Stomach (tissue), 9 donors: ENCODE results near the gene MAP3K12. TPM values are rescaled to one million over a fixed set of nuclear protein-coding genes. Genes with fewer than 3 reads are reported as not detected.

ENCODE experiments used
- DNase-seq, 2 donors: peaks; one replicate each; pipeline versions ENCODE4 v3.0.0 to v3.0.0-alpha.2; 2013 to 2019
- H3K27ac ChIP-seq, 5 donors: fragments of 200-600 bp in 4 of 5; sonication (generic) in 4 of 5; one replicate each; pipeline ENCODE4 v1.5.1; 2013 to 2019; ENCODE audit warnings: mild to moderate bottlenecking in 1 of 5, moderate library complexity in 1 of 5
- H3K27me3 ChIP-seq, 3 donors: fragments of 200-600 bp; sonication (generic); one replicate each; pipeline ENCODE4 v1.5.1; 2017 to 2019; ENCODE audit warnings: mixed run types in 1 of 3
- H3K36me3 ChIP-seq, 4 donors: fragments of 200-600 bp; sonication (generic); 1 replicate in 3 of 4; 2 replicates in 1 of 4; pipeline ENCODE4 v1.5.1; 2016 to 2019
- H3K4me1 ChIP-seq, 4 donors: fragments of 200-600 bp; sonication (generic); one replicate each; pipeline ENCODE4 v1.5.1; 2016 to 2019
- H3K4me3 ChIP-seq, 4 donors: fragments of 200-600 bp; sonication (generic) in 3 of 4; one replicate each; pipeline ENCODE4 v1.5.1; 2016 to 2019; ENCODE audit warnings: mild to moderate bottlenecking in 1 of 4
- H3K9me3 ChIP-seq, 4 donors: fragments of 200-600 bp; sonication (generic); one replicate each; pipeline ENCODE4 v1.5.1; 2016 to 2019
- EP300 ChIP-seq: sonication (generic); formaldehyde crosslinking; IDR thresholded peaks from one replicate; pipeline ENCODE4 v1.6.1; 2017; ENCODE audit warnings: antibody characterized with exemption
- POLR2A ChIP-seq, 4 donors: fragments of 450-650 bp; IDR thresholded peaks; one replicate each; pipeline ENCODE4 v1.6.1; 2016; ENCODE audit warnings: antibody characterized with exemption in 4 of 4, control low read depth in 2 of 4, mild to moderate bottlenecking in 1 of 4, moderate library complexity in 1 of 4
- POLR2AphosphoS5 ChIP-seq, 3 donors: sonication (generic); formaldehyde crosslinking; IDR thresholded peaks; one replicate each; pipeline ENCODE4 v1.6.1; 2016; ENCODE audit warnings: antibody characterized with exemption in 3 of 3
- WGBS, 5 donors: extraction: QIAGEN DNeasy Blood & Tissue Kit in 3 of 5; methylation state at CpG; one replicate each; pipeline versions ENCODE4 v1.1.5 to v1.1.7; 2013 to 2018; 5-methylcytosine and 5-hydroxymethylcytosine counted together
- intact Hi-C: fragments of 100-400 bp; cut with DNase I; formaldehyde crosslinking; loops from one replicate; pipeline ENCODE4 v1.15.1; 2023; ENCODE audit warnings: low total_unique reads
- polyA plus RNA-seq, 3 donors: library from polyadenylated mRNA; stranded (reverse); fragments of 200-250 nt; gene quantifications; one replicate each; pipeline ENCODE4 v1.2.3, GENCODE V29; 2013
- total RNA-seq, 5 donors: library from RNA; depleted of rRNA; stranded (reverse); fragments of >200 nt; gene quantifications; one replicate each; pipeline versions ENCODE4 v1.1.0 to v1.2.3, GENCODE V29; 2014 to 2016
- TF ChIP-seq, protein P1 (sequence below), 7 experiments: fragments of 450-650 bp in 4 of 7; fragments of 200-600 bp in 3 of 7; sonication (generic) in 3 of 7; IDR thresholded peaks; one replicate each; pipeline ENCODE4 v1.5.1; 2016 to 2019; ENCODE audit warnings: antibody characterized with exemption in 7 of 7, control low read depth in 2 of 7, mild to moderate bottlenecking in 1 of 7
- donor health status: healthy with polysubstance abuse.
- donor health status: Bipolar disorder and iron deficiency.
- donor health status: healthy.

MAP3K12 gene
- total and polyA plus RNA-seq, 8 donors = 5.4 to 279 (median 13.4) TPM

DNA sequence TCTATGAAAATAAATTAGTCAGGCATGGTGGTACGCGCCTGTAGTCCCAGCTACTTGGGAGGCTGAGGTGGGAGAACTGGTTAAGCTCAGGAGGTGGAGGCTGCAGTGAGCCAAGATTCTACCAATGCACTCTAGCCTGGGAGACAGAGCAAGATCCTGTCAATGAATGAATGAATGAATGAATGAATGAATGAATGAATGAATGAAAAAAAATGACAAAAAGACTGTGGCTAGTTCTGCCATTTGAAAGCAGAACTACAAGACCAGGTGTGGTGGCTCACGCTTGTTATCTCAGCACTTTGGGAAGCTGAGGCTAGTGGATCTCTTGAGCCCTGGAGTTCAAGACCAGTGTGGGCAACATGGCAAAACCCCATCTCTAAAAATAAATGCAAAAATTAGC is 40.3 kb upstream of the MAP3K12 start:
- no peak overlapping the region for H3K4me3 ChIP-seq
- TF ChIP-seq, protein P1, sequence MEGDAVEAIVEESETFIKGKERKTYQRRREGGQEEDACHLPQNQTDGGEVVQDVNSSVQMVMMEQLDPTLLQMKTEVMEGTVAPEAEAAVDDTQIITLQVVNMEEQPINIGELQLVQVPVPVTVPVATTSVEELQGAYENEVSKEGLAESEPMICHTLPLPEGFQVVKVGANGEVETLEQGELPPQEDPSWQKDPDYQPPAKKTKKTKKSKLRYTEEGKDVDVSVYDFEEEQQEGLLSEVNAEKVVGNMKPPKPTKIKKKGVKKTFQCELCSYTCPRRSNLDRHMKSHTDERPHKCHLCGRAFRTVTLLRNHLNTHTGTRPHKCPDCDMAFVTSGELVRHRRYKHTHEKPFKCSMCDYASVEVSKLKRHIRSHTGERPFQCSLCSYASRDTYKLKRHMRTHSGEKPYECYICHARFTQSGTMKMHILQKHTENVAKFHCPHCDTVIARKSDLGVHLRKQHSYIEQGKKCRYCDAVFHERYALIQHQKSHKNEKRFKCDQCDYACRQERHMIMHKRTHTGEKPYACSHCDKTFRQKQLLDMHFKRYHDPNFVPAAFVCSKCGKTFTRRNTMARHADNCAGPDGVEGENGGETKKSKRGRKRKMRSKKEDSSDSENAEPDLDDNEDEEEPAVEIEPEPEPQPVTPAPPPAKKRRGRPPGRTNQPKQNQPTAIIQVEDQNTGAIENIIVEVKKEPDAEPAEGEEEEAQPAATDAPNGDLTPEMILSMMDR (IDR thresholded peaks at IDR 0.05) = no peak
- TF ChIP-seq POLR2A (IDR thresholded peaks at IDR 0.05) (no peak), POLR2AphosphoS5 (IDR thresholded peaks at IDR 0.05) (no peak), EP300 (no peak)
- no peaks in the 10 kb centered on the region for H3K27me3 ChIP-seq
- DNase-seq = no peak
- H3K4me1 ChIP-seq = peaks cover 10 to 37% (median 25%) of the 10 kb centered on the region in 4 donors
- H3K9me3 ChIP-seq = no peaks in the 10 kb centered on the region
- H3K36me3 ChIP-seq = peaks cover 38 to 86% (median 81%) of the 10 kb centered on the region in 4 donors
- peak overlapping the region in 3 of 5 donors; percentile 55 to 72 (median 69) for H3K27ac ChIP-seq
- intact Hi-C loops = no loop called here
- 94 to 99% (median 98%) methylated on average over 3 of the region's 3 CpGs for WGBS, 5 donors

DNA sequence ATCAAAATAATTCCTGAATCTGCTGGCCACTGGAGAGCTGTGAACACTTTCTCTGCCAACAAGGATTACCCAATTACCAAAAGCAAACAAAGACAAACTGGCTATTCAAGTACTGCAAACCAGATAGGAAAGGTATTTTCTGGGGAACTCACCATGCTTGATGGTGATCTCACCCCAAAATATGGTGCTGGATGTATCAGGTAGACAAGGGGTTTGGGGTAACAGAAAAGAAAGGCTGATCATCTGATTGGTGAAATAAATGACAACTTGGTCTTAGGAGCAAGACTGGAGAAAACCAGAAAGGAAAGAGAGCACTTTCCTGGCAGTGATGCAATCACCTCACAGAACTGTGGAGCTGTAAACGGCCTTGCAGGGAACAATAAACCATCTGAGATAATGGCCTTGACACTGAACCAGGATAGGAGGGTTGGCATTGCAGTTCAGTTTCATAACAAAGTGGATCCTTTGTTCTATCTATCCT is 39.0 kb upstream of the MAP3K12 start:
- TF ChIP-seq EP300 = no peak
- peak in 2 of 3 donors; percentile 13 to 45 for TF ChIP-seq POLR2AphosphoS5 (IDR thresholded peaks at IDR 0.05)
- no peak overlapping the region for H3K4me3 ChIP-seq
- peaks cover 10 to 27% (median 19%) of the 10 kb centered on the region in 4 donors for H3K4me1 ChIP-seq
- H3K9me3 ChIP-seq = no peaks in the 10 kb centered on the region
- intact Hi-C loops = no loop called here
- H3K27ac ChIP-seq = peak overlapping the region; percentile 25 to 72 (median 55)
- H3K27me3 ChIP-seq = no peaks in the 10 kb centered on the region
- peak in 1 of 2 donors; percentile 74 for DNase-seq
- H3K36me3 ChIP-seq = peaks cover 49 to 99% (median 91%) of the 10 kb centered on the region in 4 donors
- WGBS, 5 donors = 16 to 26% (median 22%) methylated on average over 1 of the region's 1 CpG

DNA sequence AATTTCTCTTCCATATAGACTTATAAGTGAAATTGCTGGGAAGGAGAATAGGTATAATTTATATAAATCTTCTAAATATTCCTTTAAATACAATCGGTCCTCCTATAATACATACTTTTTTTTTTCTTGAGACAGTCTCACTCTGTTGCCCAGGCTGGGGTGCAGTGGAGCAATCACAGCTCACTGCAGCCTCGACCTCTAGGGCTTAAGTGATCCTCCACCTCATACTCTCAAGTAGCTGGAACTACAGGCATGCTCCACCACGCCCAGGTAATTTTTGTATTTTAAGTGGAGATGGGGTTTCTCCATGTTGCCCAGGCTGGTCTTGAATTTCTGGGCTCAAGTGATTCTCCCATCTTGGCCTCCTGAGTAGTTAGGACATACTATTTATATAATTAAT is 37.7 kb upstream of the MAP3K12 start:
- Histone ChIP-seq H3K36me3 (peaks cover 57 to 99% (median 91%) of the 10 kb centered on the region in 4 donors), H3K27ac (peak overlapping the region in 1 of 5 donors; percentile 69), H3K4me1 (peaks cover 10 to 27% (median 18%) of the 10 kb centered on the region in 4 donors), H3K4me3 (no peak overlapping the region), H3K27me3 (no peaks in the 10 kb centered on the region), H3K9me3 (no peaks in the 10 kb centered on the region)
- TF ChIP-seq, protein P1 (IDR thresholded peaks at IDR 0.05) = no peak
- no peak for TF ChIP-seq POLR2A (IDR thresholded peaks at IDR 0.05)
- TF ChIP-seq EP300 = no peak
- TF ChIP-seq POLR2AphosphoS5 (IDR thresholded peaks at IDR 0.05) = no peak
- DNase-seq = no peak
- WGBS, 5 donors = 93 to 98% (median 95%) methylated on average over 3 of the region's 3 CpGs
- intact Hi-C loops = no loop called here

DNA sequence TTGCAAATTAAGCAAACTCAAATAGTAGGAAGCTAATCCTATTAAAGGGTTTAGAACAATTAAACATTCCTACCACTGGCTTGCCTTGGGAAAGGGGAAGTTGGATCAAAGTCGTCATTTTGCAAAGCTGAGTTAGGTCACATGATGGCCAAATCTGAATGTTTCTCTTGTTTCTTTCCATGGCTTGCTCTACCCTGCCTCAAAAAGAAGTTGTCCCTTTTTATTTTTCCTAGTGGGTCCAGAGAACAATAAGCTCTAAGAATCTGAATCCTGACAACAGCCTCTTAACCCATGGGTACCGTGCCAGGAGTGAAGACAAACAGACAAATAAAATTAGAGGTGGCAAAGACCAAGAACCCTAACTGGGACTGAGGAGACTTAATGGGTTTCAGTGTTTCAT is 34.2 kb upstream of the MAP3K12 start:
- Histone ChIP-seq H3K4me3 (no peak overlapping the region), H3K36me3 (peaks cover 75 to 99% (median 93%) of the 10 kb centered on the region in 4 donors), H3K4me1 (peaks cover 2 to 16% (median 8%) of the 10 kb centered on the region in 4 donors), H3K27ac (no peak overlapping the region), H3K9me3 (no peaks in the 10 kb centered on the region), H3K27me3 (no peaks in the 10 kb centered on the region)
- DNase-seq = no peak
- TF ChIP-seq, protein P1 (IDR thresholded peaks at IDR 0.05) = no peak
- TF ChIP-seq POLR2A (IDR thresholded peaks at IDR 0.05) (no peak), EP300 (no peak), POLR2AphosphoS5 (IDR thresholded peaks at IDR 0.05) (no peak)
- intact Hi-C loops = no loop called here
- WGBS, 5 donors = 45 to 90% (median 77%) methylated on average over 2 of the region's 2 CpGs
